HEK293 (cell line): ENCODE results near the gene NFE2L2.

Source experiments
- EGR2 ChIP-seq: fragments of 450-650 bp; formaldehyde crosslinking; IDR thresholded peaks from 2 replicates; pipeline ENCODE4 v1.5.1; 2016; ENCODE audit warnings: low read depth, missing biosample characterization, missing genetic modification characterization
- GLIS1 ChIP-seq: fragments of 450-650 bp; formaldehyde crosslinking; IDR thresholded peaks from 2 replicates; pipeline ENCODE4 v1.5.1; 2016; ENCODE audit warnings: missing biosample characterization, missing genetic modification characterization
- GLIS2 ChIP-seq: fragments of 450-650 bp; formaldehyde crosslinking; IDR thresholded peaks from 2 replicates; pipeline ENCODE4 v1.5.1; 2016; ENCODE audit warnings: missing biosample characterization, missing genetic modification characterization
- HOXA7 ChIP-seq: sonication (generic); formaldehyde crosslinking; IDR thresholded peaks from 2 replicates; pipeline ENCODE4 v1.8.1; 2022; ENCODE audit warnings: missing genetic modification reagents, borderline replicate concordance
- KLF8 ChIP-seq: fragments of 450-650 bp; formaldehyde crosslinking; IDR thresholded peaks from 2 replicates; pipeline ENCODE4 v1.5.1; 2016; ENCODE audit warnings: missing biosample characterization, missing genetic modification characterization
- OSR2 ChIP-seq: fragments of 450-650 bp; formaldehyde crosslinking; IDR thresholded peaks from 2 replicates; pipeline ENCODE4 v1.5.1; 2016; ENCODE audit warnings: missing biosample characterization, missing genetic modification characterization
- ZNF121 ChIP-seq: fragments of 450-650 bp; formaldehyde crosslinking; IDR thresholded peaks from 2 replicates; pipeline ENCODE4 v1.5.1; 2016; ENCODE audit warnings: missing biosample characterization, missing genetic modification characterization
- ZNF138 ChIP-seq: fragments of 450-650 bp; formaldehyde crosslinking; IDR thresholded peaks from 2 replicates; pipeline ENCODE4 v1.5.1; 2016; ENCODE audit warnings: missing biosample characterization, missing genetic modification characterization, borderline replicate concordance
- ZNF2 ChIP-seq: fragments of 450-650 bp; formaldehyde crosslinking; IDR thresholded peaks from 2 replicates; pipeline ENCODE4 v1.5.1; 2016; ENCODE audit warnings: missing biosample characterization, missing genetic modification characterization
- ZNF561 ChIP-seq: fragments of 450-650 bp; IDR thresholded peaks from 2 replicates; pipeline ENCODE4 v1.5.1; 2018; ENCODE audit warnings: missing biosample characterization, missing genetic modification characterization, borderline replicate concordance
- ZNF585B ChIP-seq: fragments of 450-650 bp; formaldehyde crosslinking; IDR thresholded peaks from 2 replicates; pipeline ENCODE4 v1.5.1; 2016; ENCODE audit warnings: missing biosample characterization, missing genetic modification characterization
- ZNF707 ChIP-seq: fragments of 450-650 bp; formaldehyde crosslinking; IDR thresholded peaks from 2 replicates; pipeline ENCODE4 v1.5.1; 2016; ENCODE audit warnings: missing biosample characterization, missing genetic modification characterization
- ZSCAN18 ChIP-seq: fragments of 450-650 bp; formaldehyde crosslinking; IDR thresholded peaks from 2 replicates; pipeline ENCODE4 v1.5.1; 2016; ENCODE audit warnings: missing biosample characterization, missing genetic modification characterization
- TF ChIP-seq, protein P1 (sequence below): fragments of 450-650 bp; formaldehyde crosslinking; IDR thresholded peaks from 2 replicates; pipeline ENCODE4 v1.5.1; 2016; ENCODE audit warnings: missing biosample characterization, missing genetic modification characterization

- TF ChIP-seq ZSCAN18 (tag by site-specific recombination): no peak
- TF ChIP-seq ZNF561: peak; percentile 69; the same call in 1 of the 2 replicates
- TF ChIP-seq KLF8 (tag by site-specific recombination): no peak
- TF ChIP-seq ZNF585B (tag by site-specific recombination): no peak
- TF ChIP-seq OSR2 (tag by site-specific recombination): peak; percentile 44
- TF ChIP-seq ZNF707 (tag by site-specific recombination): no peak
- TF ChIP-seq EGR2 (tag by site-specific recombination): no peak
- TF ChIP-seq GLIS1 (tag by site-specific recombination): no peak
- TF ChIP-seq ZNF121 (tag by site-specific recombination): no peak
- TF ChIP-seq, protein P1, sequence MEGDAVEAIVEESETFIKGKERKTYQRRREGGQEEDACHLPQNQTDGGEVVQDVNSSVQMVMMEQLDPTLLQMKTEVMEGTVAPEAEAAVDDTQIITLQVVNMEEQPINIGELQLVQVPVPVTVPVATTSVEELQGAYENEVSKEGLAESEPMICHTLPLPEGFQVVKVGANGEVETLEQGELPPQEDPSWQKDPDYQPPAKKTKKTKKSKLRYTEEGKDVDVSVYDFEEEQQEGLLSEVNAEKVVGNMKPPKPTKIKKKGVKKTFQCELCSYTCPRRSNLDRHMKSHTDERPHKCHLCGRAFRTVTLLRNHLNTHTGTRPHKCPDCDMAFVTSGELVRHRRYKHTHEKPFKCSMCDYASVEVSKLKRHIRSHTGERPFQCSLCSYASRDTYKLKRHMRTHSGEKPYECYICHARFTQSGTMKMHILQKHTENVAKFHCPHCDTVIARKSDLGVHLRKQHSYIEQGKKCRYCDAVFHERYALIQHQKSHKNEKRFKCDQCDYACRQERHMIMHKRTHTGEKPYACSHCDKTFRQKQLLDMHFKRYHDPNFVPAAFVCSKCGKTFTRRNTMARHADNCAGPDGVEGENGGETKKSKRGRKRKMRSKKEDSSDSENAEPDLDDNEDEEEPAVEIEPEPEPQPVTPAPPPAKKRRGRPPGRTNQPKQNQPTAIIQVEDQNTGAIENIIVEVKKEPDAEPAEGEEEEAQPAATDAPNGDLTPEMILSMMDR: peak; percentile 74
- no peak for TF ChIP-seq ZNF138 (tag by site-specific recombination)
- peak; percentile 97 for TF ChIP-seq ZNF2 (tag by site-specific recombination)
- TF ChIP-seq HOXA7 (CRISPR knock-in tag): no peak
- TF ChIP-seq GLIS2 (tag by site-specific recombination): no peak
Measured at GRCh38 chr2:177254433-177255226, 9.9 kb downstream of the NFE2L2 start.
